HG02981 (cell line): ENCODE measurements around the gene TRABD.
"Not testable (repeated sequence)": the region's sequence is repeated elsewhere in the genome, so short reads cannot be mapped to it uniquely, and the experiment has no call there.

ENCODE experiments used
- ATAC-seq: cut with Tn5 transposase; IDR thresholded peaks from one replicate; pipeline ENCODE4 v1.9.1; 2021; ENCODE audit warnings: mild to moderate bottlenecking, moderate library complexity; ENCODE audit not compliant: unreplicated experiment

TRABD gene, protein sequence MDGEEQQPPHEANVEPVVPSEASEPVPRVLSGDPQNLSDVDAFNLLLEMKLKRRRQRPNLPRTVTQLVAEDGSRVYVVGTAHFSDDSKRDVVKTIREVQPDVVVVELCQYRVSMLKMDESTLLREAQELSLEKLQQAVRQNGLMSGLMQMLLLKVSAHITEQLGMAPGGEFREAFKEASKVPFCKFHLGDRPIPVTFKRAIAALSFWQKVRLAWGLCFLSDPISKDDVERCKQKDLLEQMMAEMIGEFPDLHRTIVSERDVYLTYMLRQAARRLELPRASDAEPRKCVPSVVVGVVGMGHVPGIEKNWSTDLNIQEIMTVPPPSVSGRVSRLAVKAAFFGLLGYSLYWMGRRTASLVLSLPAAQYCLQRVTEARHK

GRCh38 chr22:50185375-50186087 lies at the start of gene TRABD:
TSS of gene TRABD (plus strand) at chr22:50185913. CDS start at chr22:50193061, 7,148 bp downstream.
- peak; percentile 46 for ATAC-seq

DNA sequence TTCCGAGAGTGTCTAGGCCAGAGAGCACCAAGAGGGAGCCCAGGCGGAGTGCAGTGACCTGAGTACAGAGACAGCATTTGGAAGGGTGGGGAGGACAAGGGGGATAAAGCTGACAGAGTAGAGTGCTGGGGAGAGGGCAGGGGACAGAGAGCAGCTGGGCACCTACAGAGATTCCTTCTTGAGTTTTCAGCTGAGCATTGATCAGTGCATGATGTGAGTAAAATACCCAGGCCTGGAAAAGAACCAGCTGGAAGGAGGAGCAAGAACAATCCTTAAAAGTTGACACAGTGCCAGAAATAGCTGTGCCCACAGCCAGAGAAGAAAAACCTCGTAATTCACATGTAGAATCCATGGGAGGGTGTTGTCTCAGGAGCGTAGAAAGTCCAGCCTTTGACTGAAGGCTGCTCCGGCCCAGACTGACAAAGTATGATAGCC lies 49.1 kb upstream of the TRABD start:
- no peak for ATAC-seq

GRCh38 chr22:50137277-50137676 lies 48.4 kb upstream of the TRABD start:
- ATAC-seq = not testable (repeated sequence)

GRCh38 chr22:50138041-50138440 lies 47.7 kb upstream of the TRABD start:
- no peak for ATAC-seq

DNA sequence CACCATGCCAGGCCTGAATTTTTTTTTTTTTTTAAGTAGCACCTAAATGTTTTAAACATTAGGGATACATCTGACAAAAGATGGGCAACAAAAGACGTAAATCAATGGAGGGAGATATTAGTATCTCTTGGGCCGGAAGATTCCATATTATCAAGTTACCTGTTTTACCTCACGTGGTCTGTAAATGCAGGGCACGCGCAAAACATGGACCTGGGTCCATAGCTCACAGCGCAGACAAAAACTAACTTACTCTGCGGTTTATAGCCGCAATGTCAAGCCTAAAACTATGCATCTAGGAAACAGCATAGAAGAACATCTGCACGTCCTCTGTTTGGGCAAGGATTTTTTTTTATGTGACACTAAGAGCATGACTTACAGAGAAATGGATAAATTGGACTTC lies 46.7 kb upstream of the TRABD start:
- ATAC-seq = no peak

DNA sequence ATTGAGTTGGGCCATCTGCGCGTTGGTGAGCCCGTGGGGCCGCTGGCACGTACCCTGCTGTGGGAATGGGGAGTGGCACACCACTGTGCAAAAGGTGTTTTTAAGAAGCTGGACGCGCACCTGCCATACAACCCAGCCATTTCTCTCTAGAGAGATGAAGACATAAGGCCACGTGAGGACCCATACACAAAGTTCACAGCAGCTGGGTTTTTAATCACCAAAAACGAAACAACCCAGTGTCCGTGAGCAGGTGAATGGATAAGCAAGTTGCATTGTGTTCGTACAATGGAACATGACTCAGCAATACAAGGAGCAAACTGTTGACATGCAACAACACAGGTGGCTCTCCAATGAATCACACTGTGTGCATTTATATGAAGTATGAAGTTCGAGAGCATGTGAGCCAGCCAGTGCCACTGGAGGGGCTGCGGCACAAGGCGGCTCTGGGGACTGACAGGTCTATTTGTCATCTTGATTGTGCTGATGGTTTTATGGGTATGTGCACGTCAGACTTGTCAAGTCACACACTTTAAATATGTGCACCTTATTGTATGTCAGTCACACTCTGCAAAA lies 45.8 kb upstream of the TRABD start:
- ATAC-seq = no peak

DNA sequence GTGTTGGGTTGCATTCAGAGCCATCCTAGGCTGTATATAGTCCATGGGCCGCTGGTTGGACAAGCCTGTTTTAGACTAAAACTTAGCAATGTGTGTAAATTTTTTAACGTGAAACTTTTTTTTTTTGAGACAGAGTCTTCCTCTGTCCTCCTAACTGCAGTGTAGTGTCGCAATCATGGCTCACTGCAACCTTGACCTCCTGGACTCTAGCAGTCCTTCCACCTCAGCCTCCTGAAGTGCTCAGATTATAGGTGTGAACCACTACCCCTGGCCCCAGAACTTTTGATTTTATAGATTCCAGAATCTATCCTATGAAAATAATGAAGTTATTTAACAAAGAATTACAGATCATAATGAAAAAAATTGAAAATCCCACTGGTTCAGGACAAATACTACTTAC lies 45.1 kb upstream of the TRABD start:
- ATAC-seq = no peak

- no peak for ATAC-seq
Measured at GRCh38 chr22:50141462-50141861, 44.3 kb upstream of the TRABD start.

DNA sequence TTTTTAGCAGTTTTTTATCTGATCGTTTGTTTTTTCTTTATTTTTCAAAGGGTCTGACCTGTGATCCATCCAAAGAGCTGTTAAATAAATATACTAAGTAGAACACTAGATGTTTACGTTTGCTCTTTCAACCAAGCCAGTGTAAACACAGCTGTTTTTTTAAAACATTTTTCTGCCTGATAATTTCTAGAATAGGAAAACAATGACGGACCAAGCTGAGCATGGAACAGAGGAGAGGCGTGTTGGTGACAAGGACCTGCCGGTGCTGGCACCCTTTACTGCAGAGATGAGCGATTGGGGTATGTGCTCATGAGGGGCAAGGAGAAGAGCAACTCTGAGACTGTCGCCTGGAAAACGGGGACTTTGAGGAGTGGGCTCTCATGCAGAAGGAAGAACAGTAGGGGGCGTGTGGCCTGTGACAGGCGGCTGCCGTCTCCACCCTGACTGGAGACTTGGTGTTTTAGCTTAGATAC lies 43.8 kb upstream of the TRABD start:
- ATAC-seq = no peak

GRCh38 chr22:50143096-50143495 lies 42.6 kb upstream of the TRABD start:
- no peak for ATAC-seq

GRCh38 chr22:50144005-50144614 lies 41.6 kb upstream of the TRABD start:
- ATAC-seq = no peak

GRCh38 chr22:50145721-50146438 lies 39.8 kb upstream of the TRABD start:
- no peak for ATAC-seq

DNA sequence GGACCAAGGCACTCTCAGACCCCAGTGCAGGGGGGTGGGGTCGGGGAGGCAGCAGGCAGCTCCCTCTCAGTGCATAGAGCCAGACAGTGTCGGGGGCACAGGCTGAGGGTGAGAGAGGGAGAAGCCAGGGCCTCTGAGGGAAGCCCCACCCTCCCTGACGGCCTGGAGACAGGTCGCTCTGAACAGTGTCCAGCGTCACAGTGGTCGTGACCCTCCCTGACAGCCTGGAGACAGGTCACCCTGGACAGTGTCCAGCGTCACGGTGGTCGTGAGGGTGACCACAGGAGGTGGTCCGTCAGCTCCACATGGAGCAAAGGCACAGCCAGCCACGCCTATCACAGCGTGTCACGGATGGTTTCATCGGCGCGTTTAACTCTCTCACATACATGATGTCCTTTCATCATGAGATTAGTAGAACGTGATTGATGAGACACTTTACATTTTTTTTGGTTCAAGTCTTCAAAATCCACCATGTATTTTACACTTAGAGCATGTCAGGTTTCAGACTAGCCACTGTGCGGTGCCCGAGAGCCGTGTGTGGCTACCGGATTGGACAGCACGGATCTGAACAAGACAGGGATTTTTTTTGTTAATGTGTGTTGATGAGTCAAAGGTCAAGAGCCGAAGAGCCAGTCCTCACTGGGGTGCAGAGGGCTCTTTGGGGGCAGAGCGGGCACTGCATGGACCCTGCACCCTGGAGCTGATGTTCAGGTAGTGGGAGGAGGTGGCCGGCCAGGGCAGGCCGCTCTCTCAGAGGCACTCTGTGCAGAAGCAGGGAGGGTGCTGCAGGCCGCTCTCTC lies 39.1 kb upstream of the TRABD start:
- no peak for ATAC-seq

GRCh38 chr22:50147258-50148165 lies 38.2 kb upstream of the TRABD start:
- ATAC-seq = not testable (repeated sequence)

DNA sequence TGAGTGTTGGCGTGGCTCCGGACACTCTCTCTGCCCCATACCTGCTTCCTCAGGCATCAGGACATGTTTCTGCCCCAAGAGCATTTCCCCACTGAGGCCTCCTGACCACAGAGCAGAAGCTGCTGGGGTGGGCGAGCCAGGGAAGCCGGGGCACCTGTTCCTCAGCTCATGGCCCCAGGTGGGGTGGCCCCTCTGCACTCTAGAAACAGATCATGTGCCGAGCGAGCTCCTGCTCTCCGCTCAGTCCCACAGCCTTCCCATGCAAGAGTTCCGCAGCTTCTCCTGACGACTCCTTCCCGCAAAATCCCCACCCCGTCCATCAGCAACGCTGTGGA lies 37.6 kb upstream of the TRABD start:
- no peak for ATAC-seq

GRCh38 chr22:50148991-50149721 lies 36.6 kb upstream of the TRABD start:
- no peak for ATAC-seq

GRCh38 chr22:50150161-50151129 lies 35.3 kb upstream of the TRABD start:
- ATAC-seq = no peak
